ENCODE data around the gene STPG1. TPM values are rescaled to one million over a fixed set of nuclear protein-coding genes. Genes with fewer than 3 reads are reported as not detected.

The STPG1 gene
- total RNA-seq, 1 donor from 2014 or later = 4.2 TPM

DNA sequence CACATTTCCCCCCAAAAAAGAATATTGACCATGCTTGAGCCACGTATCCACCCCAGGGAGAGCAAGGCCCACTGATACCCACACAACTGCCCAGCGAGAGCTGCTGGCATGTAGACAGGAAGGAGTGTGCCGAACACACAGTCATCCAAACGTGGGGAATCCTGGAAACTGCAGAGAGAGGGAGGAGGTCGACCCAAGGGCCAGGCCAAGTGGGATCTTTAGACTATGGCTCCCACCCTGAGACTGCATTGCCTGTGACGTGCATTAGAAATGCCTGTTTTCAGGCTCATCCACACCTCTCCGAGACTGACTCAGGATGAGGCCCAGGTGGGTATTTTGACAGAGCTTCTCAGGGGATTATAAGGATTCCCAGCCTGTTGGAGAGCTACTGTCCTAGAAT, 27.9 kb upstream of the STPG1 start:
- TF ChIP-seq POLR2AphosphoS5 (IDR thresholded peaks at IDR 0.05; ENCODE audit: insufficient read depth in 1 of 2, low read depth in 1 of 2) (no peak), POLR2A (IDR thresholded peaks at IDR 0.05) (no peak), CTCF (IDR thresholded peaks at IDR 0.05) (no peak)

GRCh38 chr1:24440436-24440835, 26.9 kb upstream of the STPG1 start:
- TF ChIP-seq CTCF (IDR thresholded peaks at IDR 0.05) (no peak), POLR2AphosphoS5 (IDR thresholded peaks at IDR 0.05; ENCODE audit: insufficient read depth in 1 of 2, low read depth in 1 of 2) (no peak), POLR2A (IDR thresholded peaks at IDR 0.05) (no peak)
- Histone ChIP-seq H3K27me3 (no peaks in the 10 kb centered on the region), H3K4me3 (no peak overlapping the region), H3K36me3 (peaks cover 0 to 3% of the 10 kb centered on the region in 2 donors), H3K4me1 (peaks cover 16% of the 10 kb centered on the region), H3K9me3 (no peaks in the 10 kb centered on the region), H3K27ac (no peak overlapping the region)
- intact Hi-C loops (cut with DNase I) = no loop called here
- no peak for DNase-seq (ENCODE audit: extremely low spot score in 2 of 2)

More for the DNA sequence above, 27.9 kb upstream of the STPG1 start:
- H3K9me3 ChIP-seq = no peaks in the 10 kb centered on the region
- no peak for DNase-seq (ENCODE audit: extremely low spot score in 2 of 2)
- peaks cover 0 to 3% of the 10 kb centered on the region in 2 donors for H3K36me3 ChIP-seq
- H3K27ac ChIP-seq = no peak overlapping the region
- peaks cover 16% of the 10 kb centered on the region for H3K4me1 ChIP-seq
- intact Hi-C loops (cut with DNase I) = no loop called here
- H3K27me3 ChIP-seq = no peaks in the 10 kb centered on the region
- H3K4me3 ChIP-seq = no peak overlapping the region

- Histone ChIP-seq H3K36me3 (peaks cover 0 to 3% of the 10 kb centered on the region in 2 donors), H3K4me1 (peaks cover 16% of the 10 kb centered on the region), H3K9me3 (no peaks in the 10 kb centered on the region), H3K27me3 (no peaks in the 10 kb centered on the region), H3K27ac (peak overlapping the region; percentile 45), H3K4me3 (no peak overlapping the region)
- intact Hi-C loops (cut with DNase I) = no loop called here
- TF ChIP-seq POLR2A (IDR thresholded peaks at IDR 0.05) (no peak), POLR2AphosphoS5 (IDR thresholded peaks at IDR 0.05; ENCODE audit: insufficient read depth in 1 of 2, low read depth in 1 of 2) (no peak), CTCF (IDR thresholded peaks at IDR 0.05) (no peak)
- DNase-seq (ENCODE audit: extremely low spot score in 2 of 2) = no peak
These were observed 24.9 kb upstream of the STPG1 start for GRCh38 chr1:24438423-24438901.

- no peak overlapping the region for H3K4me3 ChIP-seq
- H3K27me3 ChIP-seq = no peaks in the 10 kb centered on the region
- peaks cover 16% of the 10 kb centered on the region for H3K4me1 ChIP-seq
- H3K9me3 ChIP-seq = no peaks in the 10 kb centered on the region
- H3K36me3 ChIP-seq = peaks cover 0 to 3% of the 10 kb centered on the region in 2 donors
- TF ChIP-seq CTCF (IDR thresholded peaks at IDR 0.05) = no peak
- TF ChIP-seq POLR2AphosphoS5 (IDR thresholded peaks at IDR 0.05; ENCODE audit: insufficient read depth in 1 of 2, low read depth in 1 of 2) = no peak
- no peak for TF ChIP-seq POLR2A (IDR thresholded peaks at IDR 0.05)
- peak in 1 of 2 donors; percentile 77 for DNase-seq (ENCODE audit: extremely low spot score in 2 of 2)
- peak overlapping the region; percentile 45 for H3K27ac ChIP-seq
- intact Hi-C loops (cut with DNase I) = no loop called here
These were observed 24.2 kb upstream of the STPG1 start for GRCh38 chr1:24437631-24438396.

DNA sequence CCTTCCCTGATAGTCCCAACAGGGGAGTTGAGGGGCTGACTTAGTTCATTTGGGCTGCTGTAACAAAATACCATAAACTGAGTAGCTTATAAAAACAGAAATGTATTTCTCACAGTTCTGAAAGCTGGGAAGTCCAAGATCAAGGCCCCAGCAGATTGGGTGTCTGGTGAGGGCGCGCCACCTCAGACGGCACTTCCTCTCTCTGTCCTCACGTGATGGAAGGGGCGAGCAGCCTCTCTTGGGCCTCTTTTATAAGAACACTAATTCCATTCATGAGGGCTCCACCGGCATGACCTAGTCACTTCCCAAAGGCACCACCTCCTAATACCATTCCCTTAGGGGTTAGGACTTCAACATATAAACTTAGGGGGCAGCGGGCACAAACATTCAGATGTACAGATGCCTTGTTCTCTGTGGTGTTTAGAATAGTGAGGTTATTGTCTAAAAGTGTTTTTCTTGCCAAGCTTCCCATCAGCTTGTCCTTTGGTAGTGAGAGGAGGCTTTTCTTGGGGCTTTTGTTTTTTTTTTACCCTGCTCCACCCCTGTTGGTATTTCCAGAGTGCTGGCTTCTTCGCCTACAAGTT, 22.3 kb upstream of the STPG1 start:
- H3K9me3 ChIP-seq = no peaks in the 10 kb centered on the region
- peaks cover 16% of the 10 kb centered on the region for H3K4me1 ChIP-seq
- H3K27ac ChIP-seq = no peak overlapping the region
- H3K27me3 ChIP-seq = no peaks in the 10 kb centered on the region
- intact Hi-C loops (cut with DNase I) = no loop called here
- H3K36me3 ChIP-seq = no peaks in the 10 kb centered on the region
- TF ChIP-seq POLR2AphosphoS5 (IDR thresholded peaks at IDR 0.05; ENCODE audit: insufficient read depth in 1 of 2, low read depth in 1 of 2) (no peak), CTCF (IDR thresholded peaks at IDR 0.05) (no peak), POLR2A (IDR thresholded peaks at IDR 0.05) (no peak)
- DNase-seq (ENCODE audit: extremely low spot score in 2 of 2) = peak in 1 of 2 donors; percentile 12
- no peak overlapping the region for H3K4me3 ChIP-seq

All from vagina (tissue), 2 donors.